GM13977 (cell line): ENCODE results near the gene ATP7B.

Experiments
- DNase-seq: peaks from one replicate; pipeline ENCODE4 v3.0.0; 2012; ENCODE audit warnings: low spot score
- CTCF ChIP-seq: IDR thresholded peaks from 2 replicates; pipeline ENCODE4 v1.5.1; 2012; ENCODE audit warnings: mild to moderate bottlenecking, control low read depth; ENCODE audit not compliant: insufficient read depth; ENCODE audit errors: extremely low read depth, missing control alignments
- in situ Hi-C: fragments of 300-500 bp; cut with MboI; formaldehyde crosslinking; loops from one replicate; pipeline ENCODE4 v1.12.0; 2022; ENCODE audit warnings: low sequenced_read_pairs, low pct_unique_long_range_greater_than_20kb, mixed read lengths, inconsistent platforms; ENCODE audit not compliant: unreplicated experiment

ATP7B gene

GRCh38 chr13:52011632-52012511, 622 bp upstream of the ATP7B start, which contains the start of gene ALG11:
TSS of gene ALG11 (plus strand) at chr13:52012398. CDS start at chr13:52012419, 21 bp downstream.
- in situ Hi-C loops = no loop called here

GRCh38 chr13:52009946-52010345, 1.3 kb downstream of the ATP7B start:
- no peak for TF ChIP-seq CTCF
- in situ Hi-C loops = loop anchor here (10.0 kb wide), 1 partner anchor 125 kb away; no protein-coding TSS in a partner anchor
- no peak for DNase-seq

More at GRCh38 chr13:52011632-52012511, 622 bp upstream of the ATP7B start, which contains the start of gene ALG11:
- TF ChIP-seq CTCF = no peak
- peak; percentile 98 for DNase-seq

GRCh38 chr13:52006523-52007245, 4.6 kb downstream of the ATP7B start:
- in situ Hi-C loops = loop anchor here (10.0 kb wide), 1 partner anchor 128 kb away; no protein-coding TSS in a partner anchor
- no peak for TF ChIP-seq CTCF
- DNase-seq = no peak

- in situ Hi-C loops = loop anchor here (10.0 kb wide), 1 partner anchor 129 kb away; no protein-coding TSS in a partner anchor
- DNase-seq = no peak
- no peak for TF ChIP-seq CTCF
These were observed 5.3 kb downstream of the ATP7B start for GRCh38 chr13:52005841-52006522.

GRCh38 chr13:52004511-52005170, 6.6 kb downstream of the ATP7B start:
- in situ Hi-C loops = loop anchor here (10.0 kb wide), 1 partner anchor 130 kb away; no protein-coding TSS in a partner anchor
- no peak for DNase-seq
- TF ChIP-seq CTCF = no peak
